Endothelial cell of hepatic sinusoid (primary cell): ENCODE data around the gene ARHGAP31.

Experiments used
- in situ Hi-C: cut with HindIII; loops from 2 replicates; pipeline ENCODE4 v1.10.0; 2017; ENCODE audit warnings: low sequenced_read_pairs

Gene ARHGAP31

DNA sequence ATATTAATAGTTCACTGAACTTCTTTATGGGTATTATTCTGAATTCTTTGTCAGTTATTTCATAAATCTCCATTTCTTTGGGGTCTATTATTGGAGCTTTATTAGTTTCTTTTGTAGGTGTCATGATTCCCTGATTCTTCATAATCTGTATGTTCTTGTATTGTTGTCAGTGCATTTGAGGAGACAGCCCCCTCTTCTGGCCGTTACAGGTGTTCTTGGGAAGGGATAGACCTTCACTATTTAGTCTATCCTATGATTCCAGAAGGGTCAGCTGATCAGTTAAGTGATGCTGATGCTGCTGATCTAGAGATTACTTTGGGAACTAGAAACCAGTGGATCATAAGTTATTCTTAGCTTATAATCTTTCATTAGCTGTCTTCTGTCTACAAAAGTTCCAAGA, 134.4 kb downstream of the ARHGAP31 start:
- in situ Hi-C loops = no loop called here

DNA sequence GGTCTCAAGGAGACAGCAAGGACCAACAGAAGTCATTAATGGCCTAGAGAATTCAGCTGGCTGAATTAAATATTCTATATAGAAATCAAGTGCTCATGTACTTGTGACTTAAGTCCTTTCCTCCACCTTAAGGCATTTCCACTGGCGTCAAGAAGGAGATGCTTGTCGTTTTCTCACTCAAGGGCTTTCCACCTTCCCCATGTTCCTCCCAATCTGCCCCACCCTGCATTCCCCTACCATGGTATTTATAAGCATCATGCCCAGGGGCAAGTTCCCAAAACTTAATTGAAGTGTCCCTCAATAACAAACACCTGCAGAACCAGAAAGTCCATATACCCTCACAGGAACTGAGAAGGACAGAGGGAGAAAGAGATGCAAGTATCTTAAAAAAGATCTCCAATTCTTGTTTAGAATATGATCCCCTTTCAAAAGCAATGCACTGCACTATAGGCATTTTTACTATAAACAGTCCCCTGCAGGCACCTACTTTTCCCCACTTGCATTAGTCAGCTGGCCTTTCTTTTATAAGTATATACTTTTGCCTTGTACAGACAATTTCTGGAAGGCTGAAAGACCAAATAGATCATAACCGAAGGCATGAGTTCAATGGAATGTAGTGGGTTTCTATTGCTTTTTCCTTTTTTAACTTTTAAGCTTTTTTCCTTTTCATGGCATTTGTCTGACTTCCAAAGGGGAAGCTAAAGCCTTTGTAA, 139.6 kb downstream of the ARHGAP31 start:
- in situ Hi-C loops = no loop called here

DNA sequence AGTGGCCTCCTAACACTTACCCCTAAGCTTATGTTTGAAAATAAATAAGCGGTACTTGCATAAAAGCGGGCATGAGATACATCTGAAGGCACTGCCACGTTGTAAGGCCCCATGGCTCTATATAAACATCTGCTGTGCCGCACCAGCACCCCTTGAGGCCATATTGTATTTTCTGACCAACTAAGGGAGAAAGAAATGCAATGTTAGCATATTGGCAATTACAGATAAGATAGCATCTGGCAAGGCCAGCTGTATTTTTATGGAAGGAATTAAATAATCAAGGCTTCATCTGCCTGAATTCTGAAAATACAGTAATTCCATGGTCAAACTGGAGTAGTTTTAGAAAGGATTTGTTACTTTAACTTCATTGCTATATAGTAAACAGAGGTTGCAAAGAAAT, 140.5 kb downstream of the ARHGAP31 start:
- in situ Hi-C loops = no loop called here

DNA sequence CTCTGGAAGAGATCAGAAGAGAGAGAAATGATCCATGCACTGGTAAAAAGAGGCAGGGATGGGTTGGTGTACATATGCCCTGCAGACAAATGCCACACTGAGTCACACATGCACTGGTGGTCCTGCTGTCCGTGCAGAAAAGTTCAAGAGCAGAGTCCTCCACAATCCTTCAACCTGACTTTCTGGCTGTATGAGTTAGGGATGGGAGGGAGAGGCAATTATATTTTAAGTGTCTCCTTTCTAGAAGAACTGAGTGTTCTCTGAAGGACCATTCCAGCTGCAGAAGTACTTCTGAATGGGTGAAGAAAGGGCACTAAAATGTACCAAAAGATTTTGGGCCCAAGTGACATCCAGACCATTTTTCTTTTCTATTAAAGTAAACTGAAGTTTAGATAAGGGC, 142.8 kb downstream of the ARHGAP31 start:
- in situ Hi-C loops = no loop called here

DNA sequence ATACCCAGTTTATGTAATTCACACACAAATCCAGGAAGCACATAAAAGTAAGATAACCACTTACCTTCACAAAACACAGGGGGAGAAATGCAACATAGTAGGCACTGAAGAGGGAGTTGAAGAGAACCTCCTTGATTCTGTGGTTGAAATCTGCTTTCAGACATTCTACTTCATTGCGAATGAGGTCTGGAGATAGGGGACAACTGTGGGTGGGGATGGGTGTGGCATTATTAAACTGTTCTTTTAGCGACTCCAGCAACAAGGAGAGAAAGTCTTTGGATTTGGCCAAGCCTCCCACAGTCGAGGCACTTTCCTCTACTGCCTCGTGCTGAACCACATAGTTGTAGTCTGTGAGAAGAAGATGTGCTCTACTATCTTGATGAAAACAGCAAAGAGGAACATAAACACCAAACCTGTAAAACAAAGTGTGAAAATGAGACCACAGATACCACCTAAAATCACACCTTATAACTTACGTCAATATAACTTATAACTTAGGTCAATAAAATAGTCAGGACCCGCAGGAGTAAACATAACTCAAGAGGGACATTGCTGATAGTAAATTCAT, 143.6 kb downstream of the ARHGAP31 start:
- in situ Hi-C loops = no loop called here

DNA sequence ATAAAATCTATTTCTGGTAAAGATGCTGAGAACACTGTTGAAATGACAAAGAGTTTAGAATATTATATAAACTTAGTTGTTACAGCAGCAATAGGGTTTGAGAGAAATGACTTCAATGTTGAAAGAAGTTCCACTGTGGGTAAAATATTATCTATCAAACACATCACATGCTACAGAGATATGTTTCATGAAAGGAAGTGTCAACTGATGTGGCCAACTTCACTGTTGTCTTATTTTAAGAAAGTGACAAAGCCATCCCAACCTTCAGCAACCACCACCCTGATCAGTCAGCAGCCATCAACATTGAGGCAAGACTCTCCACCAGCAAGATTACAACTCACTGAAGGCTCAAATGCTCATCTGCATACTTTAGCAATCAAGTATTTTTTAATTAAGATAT, 149.0 kb downstream of the ARHGAP31 start:
- in situ Hi-C loops = no loop called here

DNA sequence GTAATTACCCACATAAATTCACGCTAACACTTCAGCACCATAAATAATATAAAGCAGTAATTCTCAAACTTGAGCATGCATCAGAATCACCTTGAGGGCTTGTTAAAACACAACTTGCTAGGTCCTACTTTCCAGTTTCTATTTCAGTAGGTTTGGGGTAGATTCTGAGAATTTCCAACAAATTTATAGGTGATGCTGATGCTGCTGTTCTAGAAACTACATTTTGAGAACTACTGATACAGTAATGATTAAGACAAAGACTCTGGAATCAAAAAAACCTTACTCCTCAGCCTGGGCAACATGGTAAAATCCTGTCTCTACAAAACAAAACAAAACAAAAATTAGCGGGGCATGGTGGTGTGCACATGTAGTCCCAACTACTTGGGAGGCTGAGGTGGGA, 150.4 kb downstream of the ARHGAP31 start:
- in situ Hi-C loops = no loop called here

DNA sequence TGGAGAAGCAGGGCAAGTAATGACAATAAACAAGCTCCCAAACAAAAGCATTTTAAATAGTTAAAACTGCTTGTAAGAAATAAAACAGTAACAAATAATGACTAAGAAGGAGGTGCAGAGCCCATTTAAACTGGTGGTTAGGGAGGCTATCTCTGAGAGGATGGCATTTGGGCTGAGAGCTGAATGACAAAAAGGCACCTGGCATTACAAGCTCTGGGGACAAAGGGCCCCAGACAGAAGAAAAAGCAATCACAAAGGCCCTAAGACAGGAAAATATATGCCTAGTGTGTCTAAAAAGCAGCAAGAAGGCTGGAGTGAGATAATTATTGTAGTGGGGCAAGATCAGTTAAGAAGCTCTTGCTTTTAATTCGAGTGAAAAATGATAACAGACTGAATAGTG, 159.6 kb downstream of the ARHGAP31 start:
- in situ Hi-C loops = loop anchor here (25.0 kb wide), 1 partner anchor 233 kb away; the partner anchor contains the start of gene COX17

DNA sequence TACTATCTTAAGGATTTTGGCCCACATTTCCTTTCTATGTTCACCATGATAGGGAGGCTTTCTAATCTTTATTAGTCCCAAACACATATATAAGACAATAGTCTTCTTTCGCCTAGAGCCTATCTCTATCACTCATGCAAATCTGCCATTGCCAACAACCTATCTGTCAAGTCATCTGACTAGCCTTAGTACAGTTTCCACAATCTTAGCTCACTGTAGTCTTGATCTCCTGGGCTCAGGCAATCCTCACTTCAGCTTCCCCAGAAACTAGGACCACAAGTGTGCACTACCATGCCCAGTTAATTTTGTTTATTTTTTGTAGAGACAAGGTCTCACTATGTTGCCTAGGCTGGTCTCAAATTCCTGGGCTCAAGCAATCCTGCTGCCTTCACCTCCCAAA, 162.3 kb downstream of the ARHGAP31 start:
- in situ Hi-C loops = loop anchor here (25.0 kb wide), 1 partner anchor 231 kb away; the partner anchor contains the start of gene COX17

DNA sequence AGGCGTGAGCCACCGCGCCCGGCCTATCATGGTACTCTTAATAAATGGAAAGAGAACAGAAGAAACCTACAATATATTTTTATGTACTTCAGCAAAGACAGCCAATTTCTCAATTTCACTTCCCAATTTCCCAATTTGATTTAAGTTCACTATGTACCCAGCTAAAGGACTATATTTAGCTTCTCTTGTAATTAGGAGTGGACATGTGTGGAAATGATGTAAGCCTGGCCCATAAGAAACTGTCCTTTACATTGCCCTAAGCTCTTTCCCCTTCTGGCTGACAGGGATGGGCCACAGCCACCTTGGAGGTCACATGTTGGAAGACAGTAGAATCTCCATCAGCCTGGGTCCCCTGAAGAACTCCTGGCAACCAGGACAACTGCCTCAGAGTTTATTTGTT, 163.1 kb downstream of the ARHGAP31 start:
- in situ Hi-C loops = loop anchor here (25.0 kb wide), 1 partner anchor 230 kb away; the partner anchor contains the start of gene COX17

DNA sequence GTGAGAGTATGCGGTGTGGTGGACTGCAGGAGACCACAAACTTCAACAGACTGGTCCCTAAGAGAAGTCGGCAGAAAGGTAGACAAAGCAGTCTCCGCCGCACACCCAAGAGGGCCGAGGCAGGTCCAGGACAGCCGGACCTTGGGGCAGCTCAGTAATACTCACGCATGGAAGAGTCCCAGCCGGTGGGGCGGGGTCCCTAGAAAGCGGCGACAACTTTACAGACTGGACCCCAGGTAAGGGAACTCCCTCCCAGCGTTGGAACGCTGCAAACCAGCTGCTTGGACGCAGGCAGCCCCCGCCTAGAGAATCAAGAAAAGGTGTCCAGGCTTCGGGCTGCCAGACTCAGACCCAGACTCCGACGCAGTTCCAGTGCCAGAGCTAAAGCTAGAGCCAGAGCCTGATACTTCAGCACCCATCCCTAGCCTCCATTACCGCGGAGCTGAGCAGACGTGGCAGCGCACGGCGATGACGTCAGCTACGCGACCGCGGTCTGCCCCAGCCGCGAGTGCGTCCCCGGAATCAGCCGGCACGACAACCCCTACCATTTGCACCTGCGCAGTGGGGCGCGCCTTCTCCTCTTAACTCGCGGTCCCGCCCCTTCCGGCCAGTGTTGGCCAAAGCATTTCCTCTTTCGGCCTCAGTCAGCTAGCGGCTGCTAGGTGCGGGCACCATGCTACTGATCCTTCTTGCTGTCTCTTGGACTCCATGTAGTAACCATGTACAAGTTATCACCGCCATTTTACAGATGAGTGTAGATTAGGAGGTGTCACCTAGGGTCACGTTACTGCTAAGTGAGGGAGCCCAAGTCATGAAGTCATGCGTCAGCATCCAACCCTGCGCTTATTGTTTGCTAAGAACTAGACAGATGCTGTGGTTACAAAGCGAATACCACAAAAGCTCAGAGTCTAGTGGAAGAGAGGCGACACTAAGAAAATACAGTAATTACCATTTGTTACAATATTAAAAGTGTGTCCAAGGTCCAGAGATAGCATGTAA, 169.3 kb downstream of the ARHGAP31 start, which contains the start of gene TMEM39A:
TMEM39A (minus strand) TSS at position 445 of the 999 bp plus-strand sequence. CDS start 1,541 bp downstream, outside the sequence.
- in situ Hi-C loops = loop anchor here (25.0 kb wide), 1 partner anchor 224 kb away; the partner anchor contains the start of gene COX17

DNA sequence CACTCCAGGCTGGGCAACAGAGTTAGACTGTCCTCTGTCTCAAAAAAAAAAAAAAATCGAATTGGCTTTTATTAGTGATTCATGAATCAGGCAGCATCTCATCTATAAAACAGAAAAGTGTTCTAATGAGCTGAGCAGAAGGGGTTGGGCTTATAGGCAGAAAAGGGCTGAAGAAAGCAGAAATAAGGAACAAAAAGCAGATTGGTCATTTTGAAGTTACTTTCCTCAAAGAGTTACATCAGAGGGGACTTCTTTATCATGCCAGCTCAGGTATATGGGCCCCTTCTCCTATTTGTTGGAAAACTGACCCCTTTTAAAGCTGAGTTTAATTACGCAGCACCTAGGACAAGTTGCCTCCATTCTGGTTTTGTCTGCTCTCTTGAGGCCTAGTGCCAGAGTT, 173.9 kb downstream of the ARHGAP31 start:
- in situ Hi-C loops = loop anchor here (25.0 kb wide), 1 partner anchor 219 kb away; the partner anchor contains the start of gene COX17

DNA sequence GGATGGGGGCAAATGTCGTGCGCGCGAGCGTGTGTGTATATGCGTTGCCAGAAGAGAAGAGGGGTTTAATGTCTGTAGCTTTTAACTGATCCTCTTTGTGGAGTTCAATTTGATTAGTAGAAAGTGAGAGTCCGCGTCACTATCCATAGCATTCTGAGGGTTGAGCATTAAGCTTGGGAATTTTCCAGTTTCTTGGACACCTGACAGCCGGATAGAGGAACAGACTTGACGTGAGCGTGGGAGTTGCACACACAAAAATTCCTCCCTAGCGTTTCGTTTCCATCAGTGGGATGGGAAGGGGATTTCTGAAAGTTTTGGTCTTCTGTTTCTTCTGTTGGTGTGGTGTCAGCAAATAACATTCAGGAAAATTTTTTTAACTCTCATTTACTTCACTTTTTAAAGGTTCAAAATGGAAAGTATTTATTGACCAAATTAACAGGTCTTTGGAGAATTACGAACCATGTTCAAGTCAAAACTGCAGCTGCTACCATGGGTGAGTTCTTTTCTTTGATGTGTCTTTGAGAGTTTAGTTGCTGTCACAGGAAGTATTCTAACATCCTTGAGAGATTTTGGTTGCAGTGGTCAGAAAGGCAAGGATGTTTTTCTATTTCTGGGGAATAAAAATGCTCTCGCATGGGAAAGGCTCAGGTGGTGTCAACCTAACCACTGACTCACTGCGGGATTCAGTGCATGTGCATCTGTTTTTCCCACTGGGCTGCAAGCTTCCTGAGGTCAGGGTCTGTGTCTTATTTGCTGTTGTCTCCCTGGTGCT, 175.4 kb downstream of the ARHGAP31 start:
- in situ Hi-C loops = loop anchor here (25.0 kb wide), 1 partner anchor 218 kb away; the partner anchor contains the start of gene COX17
